H54 (cell line): ENCODE measurements around the gene ANKRD44.

Experiments
- DNase-seq: peaks from one replicate; pipeline ENCODE4 v3.0.0; 2011; ENCODE audit warnings: low spot score, mixed read lengths; ENCODE audit not compliant: insufficient read length
- FAIRE-seq: peaks from 3 replicates; lab custom pipeline; 2011; peaks lifted over from hg19 to GRCh38; lab: Jason Lieb, UNC
- POLR2A ChIP-seq: IDR thresholded peaks from 2 replicates; pipeline ENCODE4 v1.6.1; 2011; ENCODE audit warnings: low read depth, mild to moderate bottlenecking, low read length

ANKRD44 gene

DNA sequence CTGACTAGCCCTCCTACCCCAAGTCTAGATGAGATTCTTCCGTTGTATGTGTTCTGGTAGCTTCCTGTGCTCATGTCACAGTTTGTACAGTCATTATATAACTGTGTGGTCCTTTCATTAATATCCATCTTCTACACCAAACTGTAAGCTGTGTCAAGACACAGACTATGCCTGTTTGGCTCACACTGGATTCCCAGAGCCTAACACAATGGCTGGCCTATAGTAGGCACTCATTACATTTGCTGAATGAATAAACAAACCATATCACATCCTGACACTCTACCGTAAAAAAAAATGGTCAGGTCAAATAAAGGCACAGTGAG lies 72.6 kb downstream of the ANKRD44 start:
- FAIRE-seq (peak; percentile 6), DNase-seq (no peak)
- no peak for TF ChIP-seq POLR2A

DNA sequence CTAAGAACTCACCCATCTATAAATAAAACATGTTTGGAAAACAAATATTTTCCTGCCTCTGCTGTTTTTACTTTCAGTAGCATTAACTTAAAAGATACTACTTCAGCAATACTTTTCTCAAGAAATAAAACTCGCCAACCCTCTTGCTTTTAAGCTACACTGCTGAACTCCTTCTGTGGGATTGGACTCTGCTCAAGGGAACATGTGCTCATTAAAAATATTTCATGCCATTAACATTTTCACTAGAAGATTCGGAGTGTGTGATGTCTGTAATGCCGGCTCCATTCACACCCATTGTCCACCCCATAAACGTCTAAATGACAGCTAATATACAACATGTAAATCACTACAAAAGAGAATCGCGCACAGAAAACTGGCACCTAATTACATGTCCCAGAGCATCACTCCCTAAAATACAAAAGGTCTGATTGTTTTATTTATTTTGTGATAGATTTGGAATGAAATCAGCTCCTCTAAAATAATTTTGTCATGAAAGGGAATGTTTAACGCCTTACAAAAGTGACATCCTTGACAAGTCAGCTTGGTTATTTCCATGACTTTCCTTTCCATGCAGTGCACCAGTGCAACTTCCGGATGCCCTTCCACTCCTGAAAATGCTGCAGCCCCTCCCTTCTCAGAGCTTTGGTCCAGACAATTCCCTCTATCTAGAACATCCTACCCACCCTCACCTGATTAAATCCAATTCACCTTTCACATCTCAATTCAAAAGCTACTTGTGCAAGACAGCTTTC lies 73.1 kb downstream of the ANKRD44 start:
- no peak for TF ChIP-seq POLR2A
- FAIRE-seq = no peak

DNA sequence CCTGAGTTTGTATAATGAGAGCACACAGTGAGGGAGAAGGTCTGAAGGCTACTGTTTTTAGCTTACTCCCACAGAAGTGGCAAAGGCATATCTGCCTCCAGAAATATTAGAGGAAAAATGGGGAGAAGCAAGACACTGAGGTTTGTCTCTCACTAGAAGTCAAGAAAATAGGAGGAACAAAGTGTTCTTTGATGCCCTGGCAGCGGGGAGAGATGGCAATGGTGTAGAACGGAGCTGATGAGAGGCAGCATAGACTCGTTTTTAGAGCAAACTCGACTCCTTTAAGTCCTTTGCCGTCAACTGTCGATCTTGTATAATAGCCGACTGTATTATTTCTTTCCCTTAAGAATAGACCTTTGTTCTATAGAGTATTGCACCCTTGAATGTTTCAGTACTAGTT lies 73.8 kb downstream of the ANKRD44 start:
- DNase-seq (no peak), FAIRE-seq (no peak)
- TF ChIP-seq POLR2A = no peak

More for the DNA sequence above, 73.1 kb downstream of the ANKRD44 start:
- DNase-seq = no peak

DNA sequence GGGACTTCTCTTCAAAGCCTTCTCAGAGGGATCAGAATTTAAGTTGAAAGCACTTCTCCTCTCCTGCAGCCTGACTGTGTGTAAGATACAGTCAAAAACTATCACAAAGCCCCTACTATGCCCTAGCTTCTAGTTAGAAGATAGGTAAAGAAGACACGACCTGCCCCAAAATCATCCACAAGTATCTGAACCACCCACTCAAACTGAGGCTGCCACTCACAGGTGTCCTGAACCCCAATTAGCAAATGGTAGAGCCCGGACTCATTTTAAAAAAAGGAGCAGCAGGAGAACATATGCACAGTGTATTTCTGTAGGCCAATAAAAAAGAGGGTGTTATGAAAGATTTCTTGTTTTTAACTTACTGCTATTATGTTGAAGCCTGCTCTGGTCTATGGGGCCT lies 74.4 kb downstream of the ANKRD44 start:
- FAIRE-seq (no peak), DNase-seq (no peak)
- TF ChIP-seq POLR2A = no peak

DNA sequence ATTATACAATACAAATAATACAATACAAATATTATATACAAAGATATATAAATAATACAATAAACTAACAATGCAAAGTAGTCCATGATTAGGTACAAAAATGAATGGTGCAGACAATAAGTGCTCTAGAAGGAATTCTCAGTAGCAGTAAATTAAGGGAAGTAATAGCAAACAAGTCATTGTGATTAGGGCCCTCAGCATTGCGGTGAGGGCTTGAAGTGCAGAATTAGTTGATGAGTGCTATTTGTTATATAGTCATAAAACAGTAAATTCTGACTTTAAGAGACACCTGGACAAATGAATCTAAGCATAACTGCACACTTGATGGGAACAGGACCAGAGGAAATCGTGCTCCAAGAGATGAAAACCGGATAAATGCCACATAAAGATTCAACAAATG lies 74.9 kb downstream of the ANKRD44 start:
- TF ChIP-seq POLR2A = no peak
- FAIRE-seq = no peak

DNA sequence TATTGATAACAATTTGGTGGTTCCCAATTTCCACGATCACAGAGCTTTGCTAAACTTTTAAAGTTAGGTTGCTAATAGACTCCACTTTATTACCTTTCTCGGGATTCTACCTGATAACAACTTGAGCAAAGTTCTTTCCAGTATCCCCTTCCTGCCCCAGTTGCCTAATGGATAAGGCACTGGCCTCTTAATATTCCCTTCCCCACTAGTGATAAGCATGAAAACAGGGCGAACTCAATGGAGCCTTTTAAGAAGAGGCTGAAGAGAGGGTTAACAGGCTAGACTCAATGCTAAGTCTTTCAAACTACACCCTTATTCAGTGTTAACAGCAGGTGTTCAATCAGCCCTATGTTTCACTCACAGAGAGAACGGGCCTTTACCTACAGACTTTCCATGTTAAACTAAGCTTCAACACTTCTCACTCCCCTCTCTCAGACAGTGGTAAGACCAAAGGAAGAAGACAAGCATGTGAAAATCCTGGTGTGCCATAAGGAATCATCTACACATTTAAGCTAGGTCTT lies 75.8 kb downstream of the ANKRD44 start:
- FAIRE-seq (no peak), DNase-seq (no peak)
- TF ChIP-seq POLR2A = no peak

More for the DNA sequence above, 74.9 kb downstream of the ANKRD44 start:
- no peak for DNase-seq

DNA sequence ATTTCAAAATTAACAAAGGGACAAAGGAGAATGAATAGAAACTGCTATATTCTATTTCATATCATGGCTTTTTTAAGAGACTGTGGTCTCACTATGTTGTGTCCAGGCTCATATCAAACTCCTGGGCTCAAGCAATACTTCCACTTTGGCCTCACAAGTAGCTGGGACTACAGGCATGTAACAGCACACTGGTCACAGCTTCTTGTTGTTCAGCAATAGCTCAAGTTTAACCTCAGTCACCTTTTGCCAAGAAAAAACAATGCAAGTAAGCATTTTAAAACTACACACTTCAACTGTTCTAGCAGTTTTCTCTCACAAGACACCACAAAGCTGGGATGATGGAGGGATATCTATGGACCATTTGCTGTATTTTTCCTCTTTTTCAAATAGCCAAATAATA lies 77.1 kb downstream of the ANKRD44 start:
- no peak for TF ChIP-seq POLR2A
- DNase-seq (no peak), FAIRE-seq (no peak)

DNA sequence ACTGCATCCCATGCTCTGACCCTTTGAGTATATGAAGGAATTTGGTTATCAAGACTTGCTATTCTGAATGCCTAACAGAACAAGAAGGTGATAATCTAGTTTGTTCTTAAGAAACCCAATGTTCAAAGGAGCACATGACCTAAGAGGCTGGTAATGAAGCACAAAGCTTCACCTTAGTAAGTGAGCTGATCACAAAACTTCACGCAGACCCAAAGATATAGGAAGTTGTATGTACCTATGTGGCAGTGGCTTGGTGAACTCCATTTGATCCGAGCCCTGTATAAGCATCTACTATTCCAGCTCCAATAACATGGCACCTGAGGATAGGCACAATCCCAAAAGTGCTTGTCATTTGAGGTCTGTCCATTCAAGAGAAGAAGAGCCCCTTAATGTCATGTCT lies 78.6 kb downstream of the ANKRD44 start:
- no peak for TF ChIP-seq POLR2A
- DNase-seq (no peak), FAIRE-seq (no peak)

DNA sequence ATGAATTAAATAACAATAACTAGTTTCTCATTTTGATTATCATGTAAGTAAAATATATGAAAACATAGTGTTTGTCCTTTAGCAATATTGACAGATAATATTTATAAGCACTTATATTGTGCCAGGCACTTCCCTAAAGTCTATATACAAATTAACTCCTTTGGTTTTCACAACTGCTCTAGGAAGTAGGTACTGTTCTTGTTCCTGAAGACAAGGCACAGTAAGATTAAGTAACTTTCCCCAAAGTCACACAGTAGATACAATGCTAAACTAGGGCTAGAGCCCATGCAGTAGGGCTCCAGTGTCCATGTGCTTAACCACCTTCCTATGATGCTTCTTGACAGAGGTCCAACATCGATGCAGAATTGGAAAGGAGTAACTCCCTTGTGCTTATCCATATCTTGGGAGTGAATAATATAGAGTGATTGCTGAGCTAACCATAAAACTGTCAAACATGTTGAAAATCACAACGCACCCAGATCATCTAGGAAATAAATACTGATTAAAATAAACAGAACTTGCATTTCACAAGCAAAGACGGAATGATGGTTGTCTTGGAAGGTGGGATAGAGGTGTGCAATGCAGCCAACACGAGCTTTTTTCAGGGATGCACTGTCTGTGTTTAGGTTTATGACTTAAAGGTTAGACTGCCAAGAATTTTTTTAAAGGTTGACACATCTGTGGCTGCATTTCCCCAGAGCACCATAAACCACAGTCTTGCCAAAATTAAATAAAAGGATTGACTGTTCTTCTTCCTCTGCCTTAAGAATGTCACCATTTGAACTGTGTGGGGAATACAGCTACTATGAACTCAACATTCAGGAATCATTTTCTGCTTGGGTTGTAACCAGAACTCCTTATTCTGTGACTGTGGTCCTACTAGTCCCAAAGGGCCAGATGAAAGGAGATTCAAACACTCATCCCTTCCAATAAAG lies 80.8 kb downstream of the ANKRD44 start:
- DNase-seq (no peak), FAIRE-seq (no peak)
- TF ChIP-seq POLR2A = no peak

DNA sequence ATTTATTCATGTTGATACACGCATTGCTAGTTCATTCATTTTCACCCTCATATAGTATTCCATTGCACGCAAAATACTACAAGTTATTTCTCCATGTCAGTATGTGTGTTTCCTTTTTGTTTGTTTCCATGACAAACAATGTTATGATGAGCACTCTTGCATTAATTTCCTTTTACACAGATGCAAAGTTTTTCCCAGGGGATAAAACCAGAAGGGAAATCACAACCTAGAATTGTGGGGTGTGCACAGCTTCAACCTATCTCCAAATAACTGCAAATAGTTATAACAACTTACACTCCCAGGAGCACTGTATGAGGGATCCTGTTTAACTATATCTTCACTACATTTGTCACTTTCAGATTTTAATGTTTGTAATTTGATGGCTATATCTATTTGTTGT lies 87.1 kb downstream of the ANKRD44 start:
- TF ChIP-seq POLR2A = no peak
- DNase-seq (no peak), FAIRE-seq (no peak)

DNA sequence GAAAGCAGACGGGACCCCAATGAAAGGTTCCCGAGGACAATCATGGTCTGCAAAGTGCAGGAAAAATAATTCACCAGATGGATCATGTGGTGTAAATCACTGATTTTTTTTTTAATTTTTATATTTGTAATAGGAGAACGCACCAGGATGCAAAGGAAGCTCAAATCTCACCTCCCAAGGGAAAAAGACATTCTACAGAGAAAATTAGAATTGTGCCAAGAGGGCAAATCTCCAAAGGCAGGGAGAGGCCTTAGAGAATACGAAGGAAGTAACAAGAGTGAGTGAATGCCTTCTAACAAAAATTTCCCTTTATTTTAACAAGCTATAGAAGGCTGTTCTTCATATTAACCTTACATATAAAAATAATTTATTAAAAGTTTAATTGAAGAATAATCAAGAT lies 90.9 kb downstream of the ANKRD44 start:
- FAIRE-seq (no peak), DNase-seq (no peak)
- TF ChIP-seq POLR2A = no peak

DNA sequence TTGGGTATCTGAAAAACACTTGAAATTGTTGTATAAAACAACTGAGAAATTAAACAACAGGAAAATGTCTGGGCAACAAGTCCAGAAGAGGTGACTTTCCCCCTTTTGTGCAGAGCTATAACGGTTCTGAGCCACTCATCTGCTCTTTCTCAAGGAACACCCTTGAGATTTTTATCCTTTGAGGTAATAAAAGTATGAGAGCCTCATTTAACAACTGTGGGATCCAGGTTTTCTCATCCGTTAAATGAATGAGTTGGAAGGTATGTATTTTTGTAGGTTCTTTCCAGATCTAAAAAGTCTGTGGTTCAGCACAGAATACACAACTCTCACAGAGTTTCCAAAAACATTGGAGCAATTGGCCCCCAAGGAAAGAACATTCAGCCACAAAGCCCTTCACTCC lies 93.0 kb downstream of the ANKRD44 start:
- FAIRE-seq (no peak), DNase-seq (no peak)
- TF ChIP-seq POLR2A = no peak

DNA sequence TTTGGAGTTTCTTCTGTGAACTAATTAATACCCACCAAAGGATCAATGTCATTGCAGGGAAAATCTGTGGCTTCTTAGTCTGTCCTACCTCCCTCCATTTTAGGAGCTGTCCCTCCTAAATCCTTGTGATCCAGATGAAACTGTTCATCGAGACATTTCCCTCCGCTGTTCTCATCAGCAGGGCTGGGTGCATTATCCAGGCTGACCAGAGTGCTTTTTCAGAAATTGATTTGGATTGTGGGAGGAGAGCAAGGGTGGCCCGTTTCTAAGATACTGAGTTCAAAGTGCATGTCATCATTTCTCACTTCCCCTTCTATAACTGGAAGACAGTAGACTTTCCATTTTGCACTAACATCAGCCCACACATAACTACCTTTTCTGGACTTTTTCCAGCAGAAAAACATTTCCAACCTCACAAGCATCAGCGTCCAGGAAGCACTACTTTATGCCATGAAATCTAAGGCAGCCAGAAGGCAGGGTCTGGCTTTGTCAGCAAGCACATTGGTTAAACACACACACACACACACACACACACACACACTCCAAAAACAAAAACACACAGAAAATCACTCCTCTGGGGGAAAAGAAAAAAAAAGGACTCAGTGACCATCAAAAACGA lies 94.1 kb downstream of the ANKRD44 start:
- TF ChIP-seq POLR2A = no peak
- DNase-seq (no peak), FAIRE-seq (peak; percentile 36)
